HEK293 (cell line): Measurements from ENCODE around the gene COL25A1.

Experiments used
- CTCF ChIA-PET: fragments of 350-600 bp; formaldehyde crosslinking; extraction: SDS; loops from one replicate; lab custom pipeline; 2021; ENCODE audit warnings: antibody characterized with exemption; lab: Yijun Ruan, JAX
- POLR2A ChIA-PET: fragments of 300-600 bp; formaldehyde crosslinking; extraction: SDS; loops from one replicate; lab custom pipeline; 2020; ENCODE audit warnings: antibody characterized with exemption, inconsistent platforms; lab: Yijun Ruan, JAX
- H3K27ac ChIP-seq: fragments of 200-500 bp; sonication (Bioruptor generic); 2 replicates; pipeline ENCODE4 v1.5.1; 2014; ENCODE audit warnings: low read depth, low read length, control low read depth, inconsistent platforms; ENCODE audit errors: extremely low read depth
- H3K36me3 ChIP-seq, 2 experiments: fragments of 200-500 bp in 1 of 2; sonication (Bioruptor generic) in 1 of 2; 1 replicate in 1 of 2; 2 replicates in 1 of 2; pipeline ENCODE4 v1.5.1; 2014 to 2017; ENCODE audit warnings: inconsistent platforms in 2 of 2, low read length in 2 of 2; ENCODE audit not compliant: control insufficient read depth in 2 of 2, insufficient read depth in 1 of 2
- H3K4me1 ChIP-seq: fragments of 200-500 bp; sonication (Bioruptor generic); 2 replicates; pipeline ENCODE4 v1.5.1; 2014; ENCODE audit warnings: mild to moderate bottlenecking, low read length, inconsistent platforms; ENCODE audit not compliant: control insufficient read depth, insufficient read depth
- H3K4me3 ChIP-seq: 2 replicates; pipeline ENCODE4 v1.5.1; 2011; ENCODE audit warnings: low read depth, mild to moderate bottlenecking, control low read depth, low read length, moderate library complexity
- H3K9me3 ChIP-seq: fragments of 200-500 bp; sonication (Bioruptor generic); 2 replicates; pipeline ENCODE4 v1.5.1; 2014; ENCODE audit warnings: low read depth, low read length, inconsistent platforms; ENCODE audit not compliant: control insufficient read depth, insufficient read depth
- BCL11B ChIP-seq: fragments of 450-650 bp; formaldehyde crosslinking; IDR thresholded peaks from 2 replicates; pipeline ENCODE4 v1.5.1; 2016; ENCODE audit warnings: low read depth, missing biosample characterization, missing genetic modification characterization
- HOXA7 ChIP-seq: sonication (generic); formaldehyde crosslinking; IDR thresholded peaks from 2 replicates; pipeline ENCODE4 v1.8.1; 2022; ENCODE audit warnings: missing genetic modification reagents, borderline replicate concordance
- IKZF3 ChIP-seq: fragments of 450-650 bp; IDR thresholded peaks from 2 replicates; pipeline ENCODE4 v1.5.0; 2018; ENCODE audit warnings: missing biosample characterization, mild to moderate bottlenecking, missing genetic modification characterization, moderate library complexity
- KLF16 ChIP-seq: fragments of 450-650 bp; formaldehyde crosslinking; IDR thresholded peaks from 2 replicates; pipeline ENCODE4 v1.5.1; 2017; ENCODE audit warnings: missing biosample characterization, missing genetic modification characterization
- KLF7 ChIP-seq: fragments of 450-650 bp; formaldehyde crosslinking; IDR thresholded peaks from 2 replicates; pipeline ENCODE4 v1.5.1; 2016; ENCODE audit warnings: missing biosample characterization, missing genetic modification characterization, borderline replicate concordance
- MYNN ChIP-seq: fragments of 450-650 bp; formaldehyde crosslinking; IDR thresholded peaks from 2 replicates; pipeline ENCODE4 v1.5.1; 2016; ENCODE audit warnings: missing biosample characterization, missing genetic modification characterization, borderline replicate concordance
- REPIN1 ChIP-seq: fragments of 450-650 bp; formaldehyde crosslinking; IDR thresholded peaks from 2 replicates; pipeline ENCODE4 v1.5.1; 2017; ENCODE audit warnings: missing biosample characterization, missing genetic modification characterization, low read depth
- ZBTB21 ChIP-seq: fragments of 450-650 bp; formaldehyde crosslinking; IDR thresholded peaks from 2 replicates; pipeline ENCODE4 v1.5.1; 2017; ENCODE audit warnings: missing biosample characterization, missing genetic modification characterization
- ZBTB7A ChIP-seq: fragments of 450-650 bp; formaldehyde crosslinking; IDR thresholded peaks from 2 replicates; pipeline ENCODE4 v1.5.1; 2016; ENCODE audit warnings: low read depth, missing biosample characterization, missing genetic modification characterization
- ZBTB8A ChIP-seq: fragments of 450-650 bp; formaldehyde crosslinking; IDR thresholded peaks from 2 replicates; pipeline ENCODE4 v1.5.1; 2016; ENCODE audit warnings: missing biosample characterization, missing genetic modification characterization
- ZFP3 ChIP-seq: fragments of 450-650 bp; formaldehyde crosslinking; IDR thresholded peaks from 2 replicates; pipeline ENCODE4 v1.5.1; 2016; ENCODE audit warnings: low read depth, missing biosample characterization, missing genetic modification characterization
- ZFP37 ChIP-seq: fragments of 450-650 bp; formaldehyde crosslinking; IDR thresholded peaks from 2 replicates; pipeline ENCODE4 v1.5.1; 2016; ENCODE audit warnings: missing biosample characterization, missing genetic modification characterization
- ZFP41 ChIP-seq: fragments of 450-650 bp; formaldehyde crosslinking; IDR thresholded peaks from 2 replicates; pipeline ENCODE4 v1.5.1; 2016; ENCODE audit warnings: missing biosample characterization, missing genetic modification characterization, borderline replicate concordance
- ZNF10 ChIP-seq: fragments of 450-650 bp; formaldehyde crosslinking; IDR thresholded peaks from 2 replicates; pipeline ENCODE4 v1.5.1; 2017; ENCODE audit warnings: missing biosample characterization, missing genetic modification characterization
- ZNF133 ChIP-seq: fragments of 450-650 bp; formaldehyde crosslinking; IDR thresholded peaks from 2 replicates; pipeline ENCODE4 v1.5.1; 2016; ENCODE audit warnings: missing biosample characterization, missing genetic modification characterization
- ZNF138 ChIP-seq: fragments of 450-650 bp; formaldehyde crosslinking; IDR thresholded peaks from 2 replicates; pipeline ENCODE4 v1.5.1; 2016; ENCODE audit warnings: missing biosample characterization, missing genetic modification characterization, borderline replicate concordance
- ZNF155 ChIP-seq: fragments of 450-650 bp; formaldehyde crosslinking; IDR thresholded peaks from 2 replicates; pipeline ENCODE4 v1.5.1; 2016; ENCODE audit warnings: missing biosample characterization, missing genetic modification characterization
- ZNF16 ChIP-seq: fragments of 450-650 bp; formaldehyde crosslinking; IDR thresholded peaks from 2 replicates; pipeline ENCODE4 v1.5.1; 2016; ENCODE audit warnings: low read depth, missing biosample characterization, missing genetic modification characterization
- ZNF2 ChIP-seq: fragments of 450-650 bp; formaldehyde crosslinking; IDR thresholded peaks from 2 replicates; pipeline ENCODE4 v1.5.1; 2016; ENCODE audit warnings: missing biosample characterization, missing genetic modification characterization
- ZNF302 ChIP-seq: fragments of 450-650 bp; formaldehyde crosslinking; IDR thresholded peaks from 2 replicates; pipeline ENCODE4 v1.5.1; 2016; ENCODE audit warnings: missing biosample characterization, missing genetic modification characterization, low read depth
- ZNF341 ChIP-seq: fragments of 450-650 bp; formaldehyde crosslinking; IDR thresholded peaks from 2 replicates; pipeline ENCODE4; 2016; ENCODE audit warnings: low read depth, missing biosample characterization, missing genetic modification characterization
- ZNF37A ChIP-seq: fragments of 450-650 bp; IDR thresholded peaks from 2 replicates; pipeline ENCODE4 v1.5.1; 2018; ENCODE audit warnings: missing biosample characterization, missing genetic modification characterization
- ZNF416 ChIP-seq: fragments of 450-650 bp; formaldehyde crosslinking; IDR thresholded peaks from 2 replicates; pipeline ENCODE4 v1.5.1; 2016; ENCODE audit warnings: missing biosample characterization, missing genetic modification characterization
- ZNF423 ChIP-seq: fragments of 450-650 bp; formaldehyde crosslinking; IDR thresholded peaks from 2 replicates; pipeline ENCODE4 v1.5.1; 2016; ENCODE audit warnings: missing biosample characterization, missing genetic modification characterization
- ZNF473 ChIP-seq: fragments of 450-650 bp; formaldehyde crosslinking; IDR thresholded peaks from 2 replicates; pipeline ENCODE4 v1.5.1; 2017; ENCODE audit warnings: missing biosample characterization, missing genetic modification characterization
- ZNF558 ChIP-seq: fragments of 450-650 bp; formaldehyde crosslinking; IDR thresholded peaks from 2 replicates; pipeline ENCODE4 v1.5.1; 2016; ENCODE audit warnings: missing biosample characterization, missing genetic modification characterization
- ZNF626 ChIP-seq: fragments of 450-650 bp; sonication (Bioruptor Pico); formaldehyde crosslinking; IDR thresholded peaks from 2 replicates; pipeline ENCODE4 v1.5.1; 2018; ENCODE audit warnings: missing biosample characterization, missing genetic modification characterization, inconsistent platforms
- ZNF629 ChIP-seq: fragments of 450-650 bp; formaldehyde crosslinking; IDR thresholded peaks from 2 replicates; pipeline ENCODE4 v1.5.1; 2017; ENCODE audit warnings: missing biosample characterization, missing genetic modification characterization
- ZNF670 ChIP-seq: fragments of 450-650 bp; formaldehyde crosslinking; IDR thresholded peaks from 2 replicates; pipeline ENCODE4 v1.5.1; 2016; ENCODE audit warnings: missing biosample characterization, missing genetic modification characterization, low read depth
- ZNF701 ChIP-seq: fragments of 450-650 bp; formaldehyde crosslinking; IDR thresholded peaks from 2 replicates; pipeline ENCODE4 v1.5.1; 2016; ENCODE audit warnings: missing biosample characterization, missing genetic modification characterization
- ZNF837 ChIP-seq: fragments of 450-650 bp; formaldehyde crosslinking; IDR thresholded peaks from 2 replicates; pipeline ENCODE4 v1.5.1; 2016; ENCODE audit warnings: missing biosample characterization, missing genetic modification characterization
- TF ChIP-seq, protein P1 (sequence below): fragments of 450-650 bp; IDR thresholded peaks from 2 replicates; pipeline ENCODE4 v1.5.1; 2018; ENCODE audit warnings: missing biosample characterization, mild to moderate bottlenecking, missing genetic modification characterization
- TF ChIP-seq, protein P2 (sequence below): fragments of 450-650 bp; formaldehyde crosslinking; IDR thresholded peaks from 2 replicates; pipeline ENCODE4 v1.5.1; 2017; ENCODE audit warnings: missing biosample characterization, missing genetic modification characterization

COL25A1 gene

DNA sequence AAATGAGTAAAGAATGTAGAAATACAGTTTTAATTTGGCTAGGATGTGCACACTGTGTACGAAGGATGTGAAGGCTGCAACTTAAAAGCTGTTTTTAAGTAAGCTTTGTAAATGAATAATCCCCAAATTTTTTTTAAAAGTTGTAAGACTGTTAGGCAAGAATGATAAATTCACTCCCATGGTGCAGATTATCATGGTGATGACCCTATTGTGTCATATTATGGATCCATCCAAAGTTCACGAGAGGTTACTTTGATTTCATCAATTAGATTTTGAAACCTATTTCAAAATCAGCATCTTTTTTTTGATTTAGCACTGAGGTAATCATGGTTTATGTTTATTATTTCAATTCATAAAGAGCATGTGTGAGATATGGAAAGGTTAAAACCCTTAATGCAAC lies 476.7 kb downstream of the COL25A1 start:
- Histone ChIP-seq H3K36me3 (no peaks in the 10 kb centered on the region), H3K27ac (no peak overlapping the region), H3K9me3 (no peaks in the 10 kb centered on the region), H3K4me3 (no peak overlapping the region), H3K4me1 (peaks cover under 1% of the 10 kb centered on the region; the same call in 1 of the 2 replicates)
- no peak for TF ChIP-seq ZFP41
- TF ChIP-seq ZNF10 (tag by site-specific recombination), result no peak
- no peak for TF ChIP-seq IKZF3
- TF ChIP-seq ZNF16 (tag by site-specific recombination), result no peak
- TF ChIP-seq REPIN1 (tag by site-specific recombination), result no peak
- TF ChIP-seq ZBTB21, result no peak
- no peak for TF ChIP-seq HOXA7 (CRISPR knock-in tag)
- no peak for TF ChIP-seq ZBTB7A (tag by site-specific recombination)
- TF ChIP-seq ZNF416 (tag by site-specific recombination), result no peak
- TF ChIP-seq, protein P1, sequence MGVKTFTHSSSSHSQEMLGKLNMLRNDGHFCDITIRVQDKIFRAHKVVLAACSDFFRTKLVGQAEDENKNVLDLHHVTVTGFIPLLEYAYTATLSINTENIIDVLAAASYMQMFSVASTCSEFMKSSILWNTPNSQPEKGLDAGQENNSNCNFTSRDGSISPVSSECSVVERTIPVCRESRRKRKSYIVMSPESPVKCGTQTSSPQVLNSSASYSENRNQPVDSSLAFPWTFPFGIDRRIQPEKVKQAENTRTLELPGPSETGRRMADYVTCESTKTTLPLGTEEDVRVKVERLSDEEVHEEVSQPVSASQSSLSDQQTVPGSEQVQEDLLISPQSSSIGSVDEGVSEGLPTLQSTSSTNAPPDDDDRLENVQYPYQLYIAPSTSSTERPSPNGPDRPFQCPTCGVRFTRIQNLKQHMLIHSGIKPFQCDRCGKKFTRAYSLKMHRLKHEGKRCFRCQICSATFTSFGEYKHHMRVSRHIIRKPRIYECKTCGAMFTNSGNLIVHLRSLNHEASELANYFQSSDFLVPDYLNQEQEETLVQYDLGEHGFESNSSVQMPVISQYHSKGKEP (tag by site-specific recombination), result no peak
- TF ChIP-seq KLF16 (tag by site-specific recombination), result no peak
- no peak for TF ChIP-seq ZNF302 (tag by site-specific recombination)
- no peak for TF ChIP-seq ZNF558 (tag by site-specific recombination)
- no peak for TF ChIP-seq BCL11B (tag by site-specific recombination)
- TF ChIP-seq ZNF138 (tag by site-specific recombination), result no peak
- TF ChIP-seq ZNF341 (tag by site-specific recombination), result no peak
- no peak for TF ChIP-seq ZNF2
- no peak for TF ChIP-seq ZNF837 (tag by site-specific recombination)
- POLR2A ChIA-PET, result no interaction called here
- CTCF ChIA-PET, result interaction anchor here (0.7 to 1.0 kb wide), 2 partner anchors 9 to 580 kb away, joined by 3 read pairs; no protein-coding TSS in a partner anchor

DNA sequence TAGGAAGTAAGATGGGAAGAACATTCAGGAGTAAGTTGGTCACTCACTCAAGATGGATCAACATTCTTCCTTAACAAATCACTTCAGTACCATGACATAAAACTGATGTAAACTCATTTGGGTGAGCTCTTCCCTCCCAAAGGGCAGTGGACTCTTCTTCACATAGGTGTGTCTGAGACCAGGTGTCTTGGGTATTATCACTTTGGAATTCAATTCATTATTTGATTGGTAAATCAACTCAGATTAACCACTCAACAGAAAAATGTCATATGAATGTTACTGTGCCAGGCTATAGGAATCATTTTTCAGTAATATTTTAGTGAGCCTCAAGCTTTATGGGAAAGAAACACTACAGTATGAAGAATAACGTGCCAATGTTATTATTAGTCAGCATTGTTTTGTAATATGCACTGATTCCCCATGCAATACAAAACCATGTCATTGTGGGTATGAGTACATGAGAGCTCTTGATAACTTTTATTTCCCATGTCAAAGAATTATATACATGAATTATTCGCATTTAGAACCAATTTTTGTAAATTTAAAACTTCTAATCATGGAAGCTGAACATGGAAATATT lies 481.0 kb downstream of the COL25A1 start:
- no peaks in the 10 kb centered on the region for H3K36me3 ChIP-seq
- POLR2A ChIA-PET, result no interaction called here
- H3K4me3 ChIP-seq, result no peak overlapping the region
- no peak overlapping the region for H3K27ac ChIP-seq
- CTCF ChIA-PET, result interaction anchor here (0.7 kb wide), 1 partner anchor 99 kb away, joined by 3 read pairs; no protein-coding TSS in a partner anchor
- H3K4me1 ChIP-seq, result no peaks in the 10 kb centered on the region
- TF ChIP-seq ZNF626 (tag by site-specific recombination) (no peak), ZNF155 (no peak), ZNF629 (tag by site-specific recombination) (no peak), ZFP37 (tag by site-specific recombination) (no peak), ZFP3 (tag by site-specific recombination) (no peak), ZBTB8A (no peak), MYNN (tag by site-specific recombination) (no peak), ZNF37A (no peak), ZNF670 (tag by site-specific recombination) (no peak), ZNF473 (tag by site-specific recombination) (no peak), ZNF423 (tag by site-specific recombination) (no peak), KLF7 (tag by site-specific recombination) (no peak), ZNF133 (tag by site-specific recombination) (no peak), ZNF701 (tag by site-specific recombination) (no peak)
- TF ChIP-seq, protein P2, sequence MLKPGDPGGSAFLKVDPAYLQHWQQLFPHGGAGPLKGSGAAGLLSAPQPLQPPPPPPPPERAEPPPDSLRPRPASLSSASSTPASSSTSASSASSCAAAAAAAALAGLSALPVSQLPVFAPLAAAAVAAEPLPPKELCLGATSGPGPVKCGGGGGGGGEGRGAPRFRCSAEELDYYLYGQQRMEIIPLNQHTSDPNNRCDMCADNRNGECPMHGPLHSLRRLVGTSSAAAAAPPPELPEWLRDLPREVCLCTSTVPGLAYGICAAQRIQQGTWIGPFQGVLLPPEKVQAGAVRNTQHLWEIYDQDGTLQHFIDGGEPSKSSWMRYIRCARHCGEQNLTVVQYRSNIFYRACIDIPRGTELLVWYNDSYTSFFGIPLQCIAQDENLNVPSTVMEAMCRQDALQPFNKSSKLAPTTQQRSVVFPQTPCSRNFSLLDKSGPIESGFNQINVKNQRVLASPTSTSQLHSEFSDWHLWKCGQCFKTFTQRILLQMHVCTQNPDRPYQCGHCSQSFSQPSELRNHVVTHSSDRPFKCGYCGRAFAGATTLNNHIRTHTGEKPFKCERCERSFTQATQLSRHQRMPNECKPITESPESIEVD, result no peak
- TF ChIP-seq, all 188 proteins: peak for 0
- no peaks in the 10 kb centered on the region for H3K9me3 ChIP-seq
